Glutamatergic neuron (in vitro differentiated cells): ENCODE measurements around the gene MRPL53. TPM values are rescaled to one million over a fixed set of nuclear protein-coding genes. Genes with fewer than 3 reads are reported as not detected.

Source experiments
- DNase-seq: peaks from one replicate; pipeline ENCODE4 v3.0.0; 2022
- H3K27ac Mint-ChIP-seq: one replicate; pipeline ENCODE4 v1.8.0; 2020; ENCODE audit warnings: mild to moderate bottlenecking, mixed read lengths, inconsistent platforms; ENCODE audit not compliant: unreplicated experiment
- H3K27me3 Mint-ChIP-seq: one replicate; pipeline ENCODE4 v1.8.0; 2020; ENCODE audit warnings: mild to moderate bottlenecking, moderate library complexity, mixed read lengths, inconsistent platforms; ENCODE audit not compliant: unreplicated experiment
- H3K36me3 Mint-ChIP-seq: one replicate; pipeline ENCODE4 v1.8.0; 2020; ENCODE audit warnings: mild to moderate bottlenecking, mixed read lengths, inconsistent platforms; ENCODE audit not compliant: unreplicated experiment
- H3K4me1 Mint-ChIP-seq: one replicate; pipeline ENCODE4 v1.8.0; 2020; ENCODE audit warnings: mild to moderate bottlenecking, low read depth, mixed read lengths, inconsistent platforms; ENCODE audit not compliant: unreplicated experiment
- H3K4me3 Mint-ChIP-seq: one replicate; pipeline ENCODE4 v1.8.0; 2020; ENCODE audit warnings: mild to moderate bottlenecking, mixed read lengths, inconsistent platforms; ENCODE audit not compliant: unreplicated experiment
- H3K9me3 Mint-ChIP-seq: one replicate; pipeline ENCODE4 v1.8.0; 2020; ENCODE audit warnings: mild to moderate bottlenecking, moderate library complexity, mixed read lengths, inconsistent platforms; ENCODE audit not compliant: unreplicated experiment
- CTCF ChIP-seq: fragments of 200-600 bp; sonication (generic); IDR thresholded peaks from one replicate; pipeline ENCODE4 v1.5.0; 2021; ENCODE audit not compliant: partially characterized antibody, unreplicated experiment
- total RNA-seq: library from RNA; stranded (reverse); fragmentation: NEBNext Ultra II Directional; extraction: Animal tissue kit (Norgen Biotek cat#: 25700); gene quantifications from one replicate; pipeline ENCODE4 v1.2.1, GENCODE V29; 2021; ENCODE audit not compliant: unreplicated experiment

Gene MRPL53
- total RNA-seq, 1 donor from 2014 or later, result 63.9 TPM

DNA sequence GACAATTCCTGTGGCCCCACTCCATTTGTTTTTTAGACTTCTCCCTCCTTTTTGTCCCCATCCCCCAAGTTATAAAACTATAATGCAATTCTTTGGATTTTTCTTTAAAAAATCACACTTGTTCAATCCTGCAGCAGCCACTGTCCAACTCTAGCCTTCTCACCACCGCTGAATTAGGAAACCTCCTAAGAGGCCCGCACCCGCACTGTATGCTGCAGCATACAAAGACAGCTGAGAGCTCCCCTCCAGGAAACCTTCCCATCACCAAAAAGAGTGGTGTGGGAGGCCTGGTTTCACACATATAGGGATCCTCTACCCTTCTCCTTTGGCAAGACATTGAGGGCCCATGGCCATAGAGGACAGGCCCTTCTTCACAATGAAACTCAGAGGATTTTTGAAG, 32.1 kb upstream of the MRPL53 start:
- H3K27ac Mint-ChIP-seq, result no peak overlapping the region
- no peak for DNase-seq
- H3K4me3 Mint-ChIP-seq, result peak overlapping the region; percentile 66
- H3K9me3 Mint-ChIP-seq, result peaks cover 32% of the 10 kb centered on the region
- peaks cover 8% of the 10 kb centered on the region for H3K36me3 Mint-ChIP-seq
- no peak for TF ChIP-seq CTCF
- peaks cover 23% of the 10 kb centered on the region for H3K4me1 Mint-ChIP-seq
- peaks cover 37% of the 10 kb centered on the region for H3K27me3 Mint-ChIP-seq

DNA sequence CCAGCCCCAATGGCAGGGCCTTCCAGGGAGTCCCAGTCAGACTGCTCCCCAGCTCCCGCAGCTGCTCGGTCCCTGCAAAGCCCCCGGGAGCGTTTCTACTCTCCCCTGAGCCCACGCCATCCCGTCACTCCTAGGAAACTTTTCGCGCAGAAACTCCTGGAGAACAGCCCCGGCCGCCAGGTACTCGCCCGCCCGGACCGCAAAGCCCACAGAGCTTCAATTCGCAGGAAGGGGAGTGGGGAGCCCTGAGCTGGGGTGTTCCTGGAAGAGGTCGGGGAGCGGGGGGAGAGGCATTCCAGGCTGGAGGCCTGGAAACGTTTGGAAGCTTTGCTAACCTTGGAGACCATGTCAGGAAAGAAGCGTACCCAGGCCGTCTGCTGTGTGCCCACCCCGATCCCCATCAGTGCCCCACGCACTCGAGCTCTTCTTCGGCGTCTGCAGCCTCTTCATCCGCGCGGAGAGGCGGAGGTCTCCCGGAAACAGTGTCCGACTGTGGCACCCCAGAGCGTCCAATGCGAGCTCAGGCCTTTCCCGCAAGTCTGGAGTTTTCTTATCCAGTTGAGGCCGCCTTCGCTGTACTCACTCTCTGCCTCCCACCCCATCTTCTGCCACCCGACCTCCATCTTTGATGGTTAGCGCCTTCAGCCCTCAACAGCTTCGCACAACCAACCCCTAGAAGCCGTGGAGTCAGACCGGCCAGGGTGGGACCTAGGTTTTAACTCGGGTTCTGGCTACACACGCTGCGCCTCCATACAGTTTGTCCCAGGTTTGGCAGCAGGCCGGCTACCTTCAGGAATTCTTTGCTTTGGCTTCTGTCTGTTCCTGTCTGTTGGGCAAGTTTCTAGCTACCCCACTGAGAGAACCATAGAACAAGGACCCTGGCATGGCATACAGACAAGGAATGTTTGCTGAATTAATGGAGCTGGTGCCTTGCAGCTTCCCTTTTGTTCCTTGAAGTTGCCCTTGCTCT, 31.3 kb upstream of the MRPL53 start:
- H3K4me1 Mint-ChIP-seq, result peaks cover 24% of the 10 kb centered on the region
- TF ChIP-seq CTCF, result no peak
- H3K4me3 Mint-ChIP-seq, result peak overlapping the region; percentile 74
- peaks cover 8% of the 10 kb centered on the region for H3K36me3 Mint-ChIP-seq
- peaks cover 29% of the 10 kb centered on the region for H3K9me3 Mint-ChIP-seq
- H3K27ac Mint-ChIP-seq, result no peak overlapping the region
- peaks cover 40% of the 10 kb centered on the region for H3K27me3 Mint-ChIP-seq
- no peak for DNase-seq

DNA sequence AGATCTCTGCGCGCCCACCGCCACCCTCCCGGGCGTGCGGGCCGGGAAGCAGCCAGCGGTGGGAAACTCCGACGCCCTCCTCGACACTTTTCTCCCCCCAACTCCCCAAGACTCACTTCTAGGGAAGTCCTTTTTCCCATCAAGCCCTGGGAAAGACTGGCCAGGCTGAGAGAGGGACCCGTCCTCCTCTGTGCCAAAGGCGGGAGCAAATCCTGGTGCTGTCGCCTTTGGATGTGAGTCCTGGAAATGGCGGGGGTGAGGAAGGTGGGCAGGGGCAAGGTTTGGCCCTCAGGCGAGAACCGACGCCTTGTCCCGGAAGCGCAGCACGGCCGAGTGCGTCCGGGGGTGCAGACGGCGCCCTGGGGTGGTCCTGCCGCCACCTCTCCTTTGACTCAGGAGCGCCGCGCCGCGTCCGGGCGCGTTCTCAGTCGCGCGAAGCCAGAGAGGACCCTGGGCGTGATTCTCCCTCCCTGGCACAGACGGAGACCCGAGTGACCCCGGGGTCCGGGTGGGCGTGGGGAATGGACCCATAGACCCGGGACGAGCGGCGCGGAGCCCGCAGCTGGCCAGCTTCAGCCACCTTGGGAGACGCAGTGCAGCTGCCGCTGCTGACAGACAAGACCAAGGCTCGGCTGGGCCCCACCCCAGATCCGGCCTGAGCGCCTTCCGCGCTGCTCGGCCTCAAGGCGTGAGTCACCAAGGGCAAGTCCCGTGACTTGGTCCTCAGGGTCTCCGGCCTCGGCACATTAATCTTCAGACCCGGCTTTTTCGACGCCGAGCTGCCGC, 30.4 kb upstream of the MRPL53 start:
- Mint-ChIP-seq H3K36me3 (peaks cover 8% of the 10 kb centered on the region), H3K27ac (no peak overlapping the region), H3K27me3 (peaks cover 40% of the 10 kb centered on the region), H3K4me3 (peak overlapping the region; percentile 82), H3K4me1 (peaks cover 19% of the 10 kb centered on the region), H3K9me3 (peaks cover 22% of the 10 kb centered on the region)
- DNase-seq, result peak; percentile 64
- TF ChIP-seq CTCF, result no peak

DNA sequence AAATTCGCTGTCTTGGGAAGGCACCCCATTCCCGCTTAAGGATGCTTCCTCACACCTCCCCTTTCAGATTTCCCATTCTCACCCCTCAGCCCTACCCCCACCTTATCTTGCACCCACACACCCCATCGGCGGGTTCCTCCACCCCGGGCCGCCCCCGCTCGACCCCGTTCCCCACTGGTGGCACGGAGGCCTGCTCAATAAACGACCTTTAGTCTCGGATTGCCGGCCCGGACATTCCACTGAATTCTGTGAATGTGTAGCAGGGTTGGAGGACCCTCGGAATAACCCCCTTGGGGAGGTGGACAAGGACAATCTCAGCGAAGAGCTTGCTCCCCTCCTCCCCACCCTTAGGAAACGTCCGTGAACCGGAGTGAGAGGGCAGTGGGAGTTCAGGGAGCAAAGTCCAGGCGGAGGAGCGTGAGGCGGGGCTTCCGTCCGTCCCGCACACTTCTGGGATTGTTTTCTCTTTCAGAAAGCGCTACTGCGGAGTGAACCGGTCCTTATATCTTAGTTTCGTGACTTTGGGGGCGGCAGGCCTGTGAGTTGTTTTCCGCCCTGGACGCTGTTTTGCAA, 29.8 kb upstream of the MRPL53 start:
- Mint-ChIP-seq H3K4me1 (peaks cover 19% of the 10 kb centered on the region), H3K27me3 (peaks cover 38% of the 10 kb centered on the region)
- no peak for DNase-seq

More for the DNA sequence above, 29.8 kb upstream of the MRPL53 start:
- peaks cover 8% of the 10 kb centered on the region for H3K36me3 Mint-ChIP-seq
- peaks cover 15% of the 10 kb centered on the region for H3K9me3 Mint-ChIP-seq
- H3K27ac Mint-ChIP-seq, result no peak overlapping the region
- H3K4me3 Mint-ChIP-seq, result peak overlapping the region; percentile 82
- no peak for TF ChIP-seq CTCF
